ENCODE measurements around the gene RASGRF2. TPM values are rescaled to one million over a fixed set of nuclear protein-coding genes. Genes with fewer than 3 reads are reported as not detected.

RASGRF2 gene
- total RNA-seq, 4 donors from 2014 or later = 19.5 to 45.3 (median 34.6) TPM

DNA sequence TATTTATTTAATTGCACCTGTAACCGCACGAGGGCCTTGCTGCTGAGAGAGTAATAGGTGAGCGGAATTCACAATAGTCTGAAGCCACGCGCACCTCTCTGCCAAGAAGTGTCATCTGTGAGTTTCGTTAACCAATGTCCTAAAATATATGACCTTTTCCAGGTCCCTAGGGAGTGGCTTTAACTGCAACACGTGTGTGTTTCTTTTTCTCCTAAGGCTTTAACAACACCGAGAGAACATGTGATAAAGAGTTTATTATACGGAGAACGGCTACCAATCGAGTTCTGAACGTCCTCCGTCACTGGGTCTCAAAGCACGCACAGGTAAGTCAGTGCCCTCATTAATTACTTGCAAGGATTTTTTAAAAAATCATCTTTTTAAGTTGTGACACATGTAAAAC, 219.8 kb downstream of the RASGRF2 start:
- Histone ChIP-seq H3K36me3 (no peaks in the 10 kb centered on the region), H3K9me3 (no peaks in the 10 kb centered on the region), H3K27me3 (no peaks in the 10 kb centered on the region), H3K27ac (no peak overlapping the region), H3K4me3 (no peak overlapping the region), H3K4me1 (no peaks in the 10 kb centered on the region)
- no peak for TF ChIP-seq EP300 (IDR thresholded peaks at IDR 0.05)
- TF ChIP-seq, protein P1, sequence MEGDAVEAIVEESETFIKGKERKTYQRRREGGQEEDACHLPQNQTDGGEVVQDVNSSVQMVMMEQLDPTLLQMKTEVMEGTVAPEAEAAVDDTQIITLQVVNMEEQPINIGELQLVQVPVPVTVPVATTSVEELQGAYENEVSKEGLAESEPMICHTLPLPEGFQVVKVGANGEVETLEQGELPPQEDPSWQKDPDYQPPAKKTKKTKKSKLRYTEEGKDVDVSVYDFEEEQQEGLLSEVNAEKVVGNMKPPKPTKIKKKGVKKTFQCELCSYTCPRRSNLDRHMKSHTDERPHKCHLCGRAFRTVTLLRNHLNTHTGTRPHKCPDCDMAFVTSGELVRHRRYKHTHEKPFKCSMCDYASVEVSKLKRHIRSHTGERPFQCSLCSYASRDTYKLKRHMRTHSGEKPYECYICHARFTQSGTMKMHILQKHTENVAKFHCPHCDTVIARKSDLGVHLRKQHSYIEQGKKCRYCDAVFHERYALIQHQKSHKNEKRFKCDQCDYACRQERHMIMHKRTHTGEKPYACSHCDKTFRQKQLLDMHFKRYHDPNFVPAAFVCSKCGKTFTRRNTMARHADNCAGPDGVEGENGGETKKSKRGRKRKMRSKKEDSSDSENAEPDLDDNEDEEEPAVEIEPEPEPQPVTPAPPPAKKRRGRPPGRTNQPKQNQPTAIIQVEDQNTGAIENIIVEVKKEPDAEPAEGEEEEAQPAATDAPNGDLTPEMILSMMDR (IDR thresholded peaks at IDR 0.05) = no peak
- TF ChIP-seq POLR2A (IDR thresholded peaks at IDR 0.05) = no peak
- 76 to 84% methylated on average over 14 of the region's 14 CpGs for WGBS, 2 donors
- no peak for DNase-seq (ENCODE audit: low spot score in 2 of 2)

DNA sequence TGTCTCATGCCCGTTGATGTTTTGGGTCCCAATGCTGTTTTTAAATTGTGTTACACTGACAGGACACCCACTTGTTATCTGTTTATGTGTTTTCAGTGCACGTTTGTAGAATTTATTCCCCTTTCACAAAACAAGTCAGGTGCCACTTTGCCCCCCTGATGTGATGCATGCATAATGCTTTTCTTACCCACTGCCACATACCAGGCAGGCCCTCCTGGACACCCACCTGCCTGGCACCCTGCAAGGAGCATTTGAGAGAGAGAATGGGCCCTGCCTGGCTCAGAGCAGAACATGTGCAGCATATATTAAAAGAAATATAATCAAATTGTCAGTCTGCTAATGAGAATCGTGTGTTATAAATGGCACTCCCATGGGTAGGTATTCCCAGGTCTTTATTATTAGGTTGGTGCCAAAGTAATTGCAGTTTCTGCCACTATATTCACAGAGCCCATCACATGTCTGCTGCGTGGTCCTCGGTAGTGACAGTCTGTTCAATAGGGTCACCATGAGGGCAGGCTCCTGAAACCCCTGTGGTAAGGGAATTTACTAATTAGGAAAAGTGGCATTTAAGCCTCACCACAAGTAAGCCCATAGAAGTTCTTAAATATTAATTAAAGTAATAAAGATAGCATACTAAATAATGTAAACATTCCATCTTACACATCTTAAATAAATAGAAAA, 220.8 kb downstream of the RASGRF2 start:
- WGBS, 2 donors = 55 to 62% methylated on average over 5 of the region's 5 CpGs

DNA sequence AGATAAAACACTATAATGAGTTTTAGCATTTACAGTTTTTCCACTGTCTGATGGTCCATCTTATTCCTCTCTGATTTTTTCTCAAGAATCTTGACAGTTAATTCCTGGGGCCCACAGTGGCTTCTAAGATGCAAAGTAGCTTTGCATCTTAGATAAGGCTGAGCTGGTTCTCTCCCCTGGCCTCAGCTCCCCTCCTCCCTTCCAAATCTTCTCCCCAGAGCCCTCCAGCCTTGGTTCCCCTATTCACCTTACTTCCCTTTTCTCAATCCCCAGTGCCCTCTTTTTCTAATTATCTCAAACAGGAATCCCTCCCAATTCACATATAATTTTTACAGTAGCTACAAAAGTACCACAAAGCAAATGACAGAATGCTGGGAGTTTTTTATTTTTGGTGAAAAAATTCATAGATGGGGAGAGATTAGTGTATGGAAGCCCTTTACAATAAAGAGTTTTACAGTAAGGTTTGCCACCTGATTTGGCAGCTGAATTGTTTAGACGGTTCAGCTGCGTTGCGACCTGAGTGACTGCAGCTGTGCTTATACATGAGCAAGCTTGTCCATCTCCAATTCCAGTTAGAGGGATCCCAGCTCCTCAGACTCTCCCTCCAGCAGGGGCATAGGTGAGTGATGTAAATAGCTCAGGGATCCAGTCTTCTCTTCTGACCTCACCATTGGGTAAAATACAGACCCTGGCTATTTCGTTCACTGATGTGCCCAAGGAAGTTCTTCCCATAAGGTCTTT, 221.6 kb downstream of the RASGRF2 start:
- Histone ChIP-seq H3K27me3 (no peaks in the 10 kb centered on the region), H3K9me3 (no peaks in the 10 kb centered on the region), H3K4me1 (no peaks in the 10 kb centered on the region), H3K36me3 (no peaks in the 10 kb centered on the region), H3K4me3 (no peak overlapping the region), H3K27ac (no peak overlapping the region)
- TF ChIP-seq, protein P1 (IDR thresholded peaks at IDR 0.05) = no peak
- TF ChIP-seq POLR2A (IDR thresholded peaks at IDR 0.05) = no peak
- TF ChIP-seq EP300 (IDR thresholded peaks at IDR 0.05) = no peak
- WGBS, 2 donors = 76 to 79% methylated on average over 4 of the region's 4 CpGs
- DNase-seq (ENCODE audit: low spot score in 2 of 2) = no peak

More for the DNA sequence above, 220.8 kb downstream of the RASGRF2 start:
- Histone ChIP-seq H3K27ac (no peak overlapping the region), H3K36me3 (no peaks in the 10 kb centered on the region), H3K4me1 (no peaks in the 10 kb centered on the region), H3K4me3 (no peak overlapping the region), H3K27me3 (no peaks in the 10 kb centered on the region), H3K9me3 (no peaks in the 10 kb centered on the region)
- DNase-seq (ENCODE audit: low spot score in 2 of 2) = no peak
- no peak for TF ChIP-seq EP300 (IDR thresholded peaks at IDR 0.05)
- TF ChIP-seq POLR2A (IDR thresholded peaks at IDR 0.05) = no peak
- TF ChIP-seq, protein P1 (IDR thresholded peaks at IDR 0.05) = no peak

DNA sequence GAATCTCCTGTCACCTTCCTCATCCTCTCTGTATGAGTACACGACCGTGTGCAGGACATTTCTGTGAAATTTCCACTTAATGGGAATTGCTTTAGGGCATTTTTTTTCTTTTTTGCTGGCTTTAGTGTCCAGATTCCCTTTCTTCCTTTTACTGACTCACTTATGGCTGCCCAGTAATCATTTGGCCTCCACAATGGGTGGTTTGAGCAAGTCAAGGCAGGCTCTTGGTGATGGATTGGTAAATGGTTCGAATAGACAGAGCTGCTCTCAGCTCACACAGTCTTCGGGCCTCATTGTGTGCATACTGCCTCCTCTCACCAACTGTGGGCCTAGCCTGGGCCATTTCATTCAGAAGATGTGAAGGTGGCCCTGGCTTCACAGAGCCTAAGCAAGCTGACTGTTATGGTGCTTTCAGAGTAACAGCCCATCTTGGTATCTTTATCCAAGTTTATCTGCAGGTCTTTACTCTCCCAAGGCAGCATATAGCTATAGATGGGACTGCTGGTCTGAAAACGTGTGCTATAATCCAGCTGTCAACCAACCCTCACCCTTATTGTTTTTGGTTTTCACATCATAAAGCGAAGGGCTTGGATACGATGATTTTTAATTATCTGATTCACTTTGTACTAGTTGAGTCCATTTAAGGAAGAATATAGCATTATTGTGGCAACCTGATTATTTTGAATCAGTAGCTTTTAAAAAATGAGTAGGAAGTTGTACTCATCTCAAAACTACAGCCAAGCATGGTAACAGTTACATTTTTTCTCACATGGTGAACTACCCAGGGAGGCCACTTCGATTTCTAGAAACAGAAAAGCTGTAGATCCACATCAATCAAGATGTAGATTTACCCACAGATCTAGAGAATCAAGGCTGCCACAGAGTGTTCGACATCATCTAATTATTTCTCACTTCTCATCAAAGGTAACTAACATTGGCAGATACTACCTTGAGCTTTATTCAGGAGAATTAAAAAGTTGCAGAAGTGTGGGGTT, 222.5 kb downstream of the RASGRF2 start:
- WGBS, 2 donors = 89 to 92% methylated on average over 9 of the region's 9 CpGs

More for the DNA sequence above, 222.5 kb downstream of the RASGRF2 start:
- H3K27ac ChIP-seq = no peak overlapping the region
- DNase-seq (ENCODE audit: low spot score in 2 of 2) = no peak
- H3K4me3 ChIP-seq = no peak overlapping the region
- no peaks in the 10 kb centered on the region for H3K36me3 ChIP-seq
- H3K27me3 ChIP-seq = no peaks in the 10 kb centered on the region
- TF ChIP-seq EP300 (IDR thresholded peaks at IDR 0.05) = no peak
- TF ChIP-seq, protein P1 (IDR thresholded peaks at IDR 0.05) = no peak
- no peak for TF ChIP-seq POLR2A (IDR thresholded peaks at IDR 0.05)
- no peaks in the 10 kb centered on the region for H3K9me3 ChIP-seq
- H3K4me1 ChIP-seq = no peaks in the 10 kb centered on the region
